H1 (cell line): Measurements from ENCODE around the gene GPRASP3. TPM values are rescaled to one million over a fixed set of nuclear protein-coding genes. Genes with fewer than 3 reads are reported as not detected.

Experiments
- CHD7 ChIP-seq: fragments of 300-600 bp; sonication (generic); IDR thresholded peaks from 2 replicates; pipeline ENCODE4 v1.7.1; 2012; ENCODE audit warnings: low read length, moderate library complexity, mild to moderate bottlenecking, inconsistent platforms; ENCODE audit not compliant: insufficient replicate concordance
- MAFK ChIP-seq: IDR thresholded peaks from 2 replicates; pipeline ENCODE4 v1.6.1; 2012; ENCODE audit warnings: low read depth, mild to moderate bottlenecking, improper control_type of control experiment, low read length
- PHF8 ChIP-seq: fragments of 200-600 bp; sonication (generic); conservative IDR thresholded peaks from 2 replicates; pipeline ENCODE4 v1.7.1; 2012; ENCODE audit warnings: low read depth, mild to moderate bottlenecking, inconsistent platforms, low read length, moderate library complexity
- SP1 ChIP-seq: IDR thresholded peaks from 2 replicates; pipeline ENCODE4 v1.6.1; 2011; ENCODE audit warnings: low read depth, low read length
- SP2 ChIP-seq: IDR thresholded peaks from 2 replicates; pipeline ENCODE4 v1.6.1; 2012; ENCODE audit warnings: mild to moderate bottlenecking, low read length, inconsistent platforms
- polyA plus RNA-seq, 7 experiments: library from polyadenylated mRNA; depleted of rRNA in 3 of 7; stranded (reverse) in 5 of 7; unstranded in 2 of 7; fragments of >200 nt in 5 of 7; fragments of 200-250 nt in 2 of 7; gene quantifications; 1 replicate in 5 of 7; 2 replicates in 1 of 7; 4 replicates in 1 of 7; pipeline versions ENCODE4 v1.2.1 to v1.2.3, GENCODE V29; 2011 to 2013; ENCODE audit warnings: missing spikeins in 2 of 7, mixed read lengths in 2 of 7
- total RNA-seq: library from RNA; stranded (reverse); fragmentation: NEBNext Ultra II Directional; extraction: Animal tissue kit (Norgen Biotek cat#: 25700); gene quantifications from 2 replicates; pipeline ENCODE4 v1.2.1, GENCODE V29; 2021

Gene GPRASP3
- total and polyA plus RNA-seq, 2 of the 8 experiments (the other 6 are each of a cell fraction or from before 2014, with no cell fraction given): 7.0 to 19.8 TPM

GRCh38 chrX:102715967-102716366, 4.6 kb upstream of the GPRASP3 start (continued):
- TF ChIP-seq CHD7 (no peak), PHF8 (no peak), SP1 (no peak), SP2 (no peak), MAFK (no peak)
- TF ChIP-seq, all 59 proteins: peak for 0
